Measurements from ENCODE around the gene FITM1.

DNA sequence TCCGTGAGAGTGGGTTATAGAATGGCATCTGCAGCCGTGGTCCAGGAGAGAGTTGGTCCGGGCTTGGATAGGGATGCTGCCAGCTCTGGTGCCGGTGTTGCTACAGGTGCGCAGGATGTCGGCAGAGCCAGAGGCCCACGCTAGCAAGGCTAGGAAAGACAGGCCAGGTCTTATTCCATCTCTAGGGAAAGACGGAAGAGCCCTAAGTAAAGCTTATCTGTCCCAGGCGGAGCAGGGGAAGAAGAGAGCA lies 5.0 kb downstream of the FITM1 start:
- TF ChIP-seq EZH2 (IDR thresholded peaks at IDR 0.05; ENCODE audit: low read length, missing control alignments) = no peak
- TF ChIP-seq, protein P1, sequence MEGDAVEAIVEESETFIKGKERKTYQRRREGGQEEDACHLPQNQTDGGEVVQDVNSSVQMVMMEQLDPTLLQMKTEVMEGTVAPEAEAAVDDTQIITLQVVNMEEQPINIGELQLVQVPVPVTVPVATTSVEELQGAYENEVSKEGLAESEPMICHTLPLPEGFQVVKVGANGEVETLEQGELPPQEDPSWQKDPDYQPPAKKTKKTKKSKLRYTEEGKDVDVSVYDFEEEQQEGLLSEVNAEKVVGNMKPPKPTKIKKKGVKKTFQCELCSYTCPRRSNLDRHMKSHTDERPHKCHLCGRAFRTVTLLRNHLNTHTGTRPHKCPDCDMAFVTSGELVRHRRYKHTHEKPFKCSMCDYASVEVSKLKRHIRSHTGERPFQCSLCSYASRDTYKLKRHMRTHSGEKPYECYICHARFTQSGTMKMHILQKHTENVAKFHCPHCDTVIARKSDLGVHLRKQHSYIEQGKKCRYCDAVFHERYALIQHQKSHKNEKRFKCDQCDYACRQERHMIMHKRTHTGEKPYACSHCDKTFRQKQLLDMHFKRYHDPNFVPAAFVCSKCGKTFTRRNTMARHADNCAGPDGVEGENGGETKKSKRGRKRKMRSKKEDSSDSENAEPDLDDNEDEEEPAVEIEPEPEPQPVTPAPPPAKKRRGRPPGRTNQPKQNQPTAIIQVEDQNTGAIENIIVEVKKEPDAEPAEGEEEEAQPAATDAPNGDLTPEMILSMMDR (conservative IDR thresholded peaks at IDR 0.05 in 1 of 2, IDR thresholded peaks at IDR 0.05 in 1 of 2; ENCODE audit: low read depth in 1 of 2, low read length in 2 of 2) = no peak

Measured in fibroblast of lung (primary cell).